SHP77 treated with DMSO at 0.1 percent for 48 hours (cell line): ENCODE results near the gene KLHL33.
"Not testable (repeated sequence)": the region's sequence is repeated elsewhere in the genome, so short reads cannot be mapped to it uniquely, and the experiment has no call there.

Source experiments
- DNase-seq: peaks from one replicate; lab custom pipeline; 2025; lab: John Stamatoyannopoulos, UW

The KLHL33 gene

GRCh38 chr14:20435582-20436362 is at the start of gene KLHL33:
Gene KLHL33 (minus strand): TSS chr14:20436166. CDS start chr14:20435811, 355 bp downstream.
- no peak for DNase-seq

DNA sequence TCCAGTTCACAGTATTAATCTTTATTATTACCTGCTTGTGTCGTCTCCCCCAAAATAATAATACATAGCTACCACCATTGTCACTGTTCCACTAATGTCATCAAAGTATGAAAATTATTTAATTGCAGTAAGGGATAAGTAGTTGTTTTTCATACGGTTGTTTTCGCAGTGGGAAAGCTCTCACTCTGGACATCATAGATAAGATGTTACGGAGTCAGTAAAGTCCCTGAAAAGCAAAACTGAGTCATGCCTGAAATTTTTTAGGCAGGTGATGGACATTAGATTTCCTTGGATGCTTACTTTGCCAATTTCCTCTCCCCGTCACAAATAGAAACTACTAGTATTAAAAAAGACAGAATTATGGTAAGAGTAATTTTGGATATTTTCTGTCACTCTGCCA is 46.4 kb upstream of the KLHL33 start:
- DNase-seq = no peak

DNA sequence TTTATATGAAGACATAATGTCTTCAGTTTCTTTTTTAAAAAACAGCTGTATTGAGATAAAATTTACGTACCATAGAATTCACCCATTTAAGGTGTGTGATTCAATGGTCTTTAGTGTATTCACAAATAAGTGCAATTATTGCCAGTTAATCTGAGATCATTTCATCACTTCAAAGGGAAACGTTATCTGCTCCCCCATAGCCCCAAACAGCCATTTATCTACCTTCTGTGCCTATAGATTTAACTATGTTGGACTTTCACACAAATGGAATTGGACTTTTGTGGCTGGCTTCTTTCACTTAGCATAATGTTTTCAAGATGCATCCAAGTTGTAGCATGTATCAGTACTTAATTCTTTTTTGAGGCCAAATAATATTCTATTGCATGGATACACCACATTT is 42.9 kb upstream of the KLHL33 start:
- no peak for DNase-seq

DNA sequence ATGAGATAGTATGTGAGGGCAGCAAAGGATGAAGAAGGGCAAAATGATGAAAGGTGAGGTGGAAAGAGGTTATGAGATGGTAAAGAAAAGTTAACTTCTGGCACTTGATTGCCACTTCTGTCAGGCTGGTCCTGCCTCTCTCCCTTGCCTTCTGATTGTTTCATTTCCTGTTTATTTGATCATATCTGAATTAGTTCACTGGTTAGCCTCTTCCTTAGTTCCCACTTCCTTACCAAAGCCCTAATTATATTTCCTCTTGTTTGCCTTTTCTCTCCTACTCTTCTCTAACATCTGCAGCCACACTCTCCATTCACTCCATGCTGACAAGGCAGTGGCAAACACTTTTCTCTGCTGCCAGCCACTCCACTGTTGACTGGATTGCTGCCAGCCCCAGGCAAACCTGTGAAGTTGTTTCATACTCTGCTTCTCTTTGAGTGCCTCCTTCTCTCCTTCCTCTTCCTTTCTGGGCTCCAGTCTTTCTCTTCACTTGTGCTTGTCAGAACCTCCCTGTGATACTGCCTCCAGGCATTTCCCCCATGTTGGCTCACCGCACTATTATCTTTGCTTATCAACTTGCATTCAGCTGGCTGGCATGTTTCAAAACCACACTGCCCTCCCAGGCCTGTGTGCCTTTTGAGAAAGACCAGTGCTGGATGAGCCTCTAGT is 41.4 kb upstream of the KLHL33 start:
- no peak for DNase-seq

DNA sequence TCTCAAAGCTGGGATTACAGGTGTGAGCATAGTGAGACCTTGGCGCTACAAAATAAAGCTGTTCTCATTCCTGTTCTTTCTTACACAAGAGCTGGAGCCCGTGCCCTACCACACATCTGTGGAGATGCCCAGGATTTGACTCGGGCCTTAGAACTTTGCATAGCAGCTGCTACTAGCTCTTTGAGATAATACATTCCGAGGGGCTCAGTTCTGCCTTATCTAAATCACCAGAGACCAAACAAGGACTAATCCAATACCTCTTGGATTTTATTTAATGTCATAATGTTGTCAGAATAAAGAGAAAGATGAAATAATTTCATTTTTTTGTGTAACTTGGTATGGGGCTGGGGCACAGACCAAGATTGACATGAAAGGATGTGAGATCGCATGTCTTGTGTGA is 40.8 kb upstream of the KLHL33 start:
- no peak for DNase-seq

DNA sequence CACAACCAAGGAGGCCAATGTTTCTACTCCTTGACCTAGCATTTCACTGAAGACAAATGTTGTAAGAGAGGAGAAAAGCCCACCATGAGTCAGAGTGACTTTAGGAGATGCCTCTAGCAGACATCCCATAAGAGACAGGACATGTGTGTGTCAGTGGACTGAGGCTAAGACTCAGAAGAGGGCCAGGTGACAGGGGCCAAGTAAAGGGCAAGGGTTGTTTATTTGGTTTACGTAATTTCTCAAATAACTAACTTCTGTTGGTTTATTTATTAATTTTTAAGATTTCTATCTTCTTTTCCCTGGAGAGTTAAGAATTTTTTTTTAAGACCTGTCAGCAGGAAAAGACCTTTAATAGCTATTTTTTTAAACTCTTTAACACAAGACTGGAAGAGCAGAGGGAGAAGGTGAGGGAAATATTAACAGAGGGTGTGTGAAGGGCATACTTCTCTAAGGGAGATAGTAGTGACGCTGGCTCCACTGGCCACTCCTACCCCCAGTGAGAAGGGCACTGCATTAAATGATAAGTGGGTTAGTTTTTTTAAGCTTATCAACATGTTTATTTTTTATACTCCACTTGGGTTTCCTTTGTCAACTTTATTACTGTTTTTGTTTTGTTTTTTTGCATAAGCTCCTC is 36.7 kb upstream of the KLHL33 start:
- no peak for DNase-seq

- peak; percentile 23 for DNase-seq
Measured at GRCh38 chr14:20470603-20470901, 34.6 kb upstream of the KLHL33 start.

GRCh38 chr14:20469890-20470602 is 34.1 kb upstream of the KLHL33 start:
- DNase-seq = peak; percentile 27

DNA sequence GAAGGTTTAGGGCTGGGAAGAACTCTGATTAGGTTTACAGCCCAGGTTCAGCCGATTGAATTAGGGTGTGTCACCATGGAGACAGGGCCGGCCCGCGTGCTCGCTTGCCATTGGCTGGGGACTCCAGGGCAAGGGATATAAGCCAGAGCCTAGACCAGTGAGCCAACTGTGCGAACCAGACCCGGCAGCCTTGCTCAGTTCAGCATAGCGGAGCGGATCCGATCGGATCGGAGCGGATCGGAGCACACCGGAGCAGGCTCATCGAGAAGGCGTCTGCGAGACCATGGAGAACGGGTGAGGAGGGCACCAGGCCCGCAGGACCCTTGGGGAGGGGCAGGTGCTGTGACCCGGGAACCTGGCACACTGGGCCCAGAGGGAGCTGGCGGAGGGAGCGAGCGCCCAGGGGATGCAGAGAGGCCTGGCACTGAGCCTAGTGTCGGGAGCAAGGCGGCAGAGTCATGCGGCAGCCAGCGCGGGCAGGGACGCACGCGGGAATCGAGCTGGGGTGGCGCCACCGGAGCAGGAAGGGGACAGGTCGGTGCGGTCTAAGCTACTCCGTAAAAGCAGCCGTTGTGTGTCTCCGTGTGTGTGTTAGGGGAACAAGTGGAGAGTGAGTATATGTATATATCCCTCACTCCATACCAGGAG is 33.4 kb upstream of the KLHL33 start, which contains the start of gene PNP:
Gene PNP, plus strand, starts transcription at position 165 of the 648 bp plus-strand sequence. Its CDS starts 119 bp downstream, at position 284.
- peak; percentile 95 for DNase-seq

DNA sequence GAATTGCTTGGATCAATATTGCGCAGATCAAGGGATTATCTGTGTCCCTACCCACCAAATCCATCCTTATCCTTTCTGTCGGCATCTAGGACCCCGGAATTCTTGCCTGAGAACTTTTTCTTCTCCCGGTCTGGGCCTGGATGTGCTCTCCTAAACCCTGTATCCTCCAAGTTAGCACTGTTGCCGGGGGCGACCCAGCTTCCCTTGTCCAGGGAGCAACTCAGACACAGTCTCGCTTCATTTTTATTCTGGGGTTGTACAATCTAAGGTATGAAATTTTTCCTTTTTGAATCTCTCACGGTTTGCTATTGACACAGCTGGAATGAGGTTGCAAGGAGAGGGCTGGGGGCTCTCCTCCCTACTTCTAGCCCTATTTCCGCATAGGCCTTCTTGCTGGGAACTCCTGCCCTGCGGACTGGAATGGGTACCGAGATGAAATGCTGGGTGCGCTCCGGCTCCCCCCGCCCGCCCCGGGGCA is 32.8 kb upstream of the KLHL33 start:
- no peak for DNase-seq

DNA sequence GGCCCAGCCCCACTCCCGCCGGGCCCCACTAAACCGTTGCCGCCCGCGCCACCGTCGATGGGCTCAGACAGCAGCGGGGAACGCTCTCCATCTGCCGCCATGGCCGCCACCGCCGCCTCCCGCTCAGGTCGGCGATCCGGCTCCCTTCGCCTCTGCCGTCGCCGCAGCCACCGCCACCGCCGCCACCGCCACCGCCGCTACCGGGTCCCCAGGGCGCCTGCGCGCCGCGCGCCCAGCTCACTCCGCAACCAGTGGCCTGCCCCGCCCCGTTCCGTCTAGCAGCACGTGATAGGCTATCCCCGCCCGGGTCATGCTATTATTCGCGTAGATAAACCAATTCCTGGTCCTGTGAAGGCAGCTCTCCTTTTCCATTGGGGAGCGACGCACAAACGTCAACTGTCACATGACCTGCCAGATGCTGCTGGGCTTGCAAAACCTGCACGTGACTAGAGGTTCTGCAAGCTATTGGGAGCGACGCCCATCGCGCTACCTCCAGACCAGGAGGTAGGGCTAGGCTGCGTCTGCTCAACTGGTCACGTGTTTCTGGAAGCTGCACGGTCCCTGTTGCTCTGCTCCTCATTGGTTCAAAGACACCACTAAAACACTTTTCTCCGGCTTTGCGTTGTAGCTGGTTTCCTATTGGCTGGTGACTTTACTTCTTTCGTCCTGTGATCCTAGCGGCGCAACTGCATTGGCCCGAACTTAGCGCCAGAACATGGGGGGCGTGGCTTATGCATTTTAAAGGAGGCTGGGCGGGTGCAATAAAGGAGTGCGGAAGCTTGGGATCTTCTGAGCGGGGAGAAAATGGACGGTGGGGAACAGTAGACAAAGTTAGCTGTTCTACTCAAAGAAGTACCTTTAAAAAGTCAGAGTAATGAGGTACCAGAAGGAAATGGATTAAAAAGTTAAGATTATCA is 25.5 kb upstream of the KLHL33 start, which contains the start of gene PIP4P1:
Gene PIP4P1, minus strand, starts transcription at position 210 of the 917 bp plus-strand sequence. Its CDS starts 109 bp downstream, at position 101.
- DNase-seq = peak; percentile 100

GRCh38 chr14:20460458-20461224 is 24.7 kb upstream of the KLHL33 start:
- DNase-seq = no peak

GRCh38 chr14:20458031-20458789 is 22.2 kb upstream of the KLHL33 start:
- DNase-seq = no peak

- DNase-seq = no peak
Measured at GRCh38 chr14:20456971-20457370, 21.0 kb upstream of the KLHL33 start.

DNA sequence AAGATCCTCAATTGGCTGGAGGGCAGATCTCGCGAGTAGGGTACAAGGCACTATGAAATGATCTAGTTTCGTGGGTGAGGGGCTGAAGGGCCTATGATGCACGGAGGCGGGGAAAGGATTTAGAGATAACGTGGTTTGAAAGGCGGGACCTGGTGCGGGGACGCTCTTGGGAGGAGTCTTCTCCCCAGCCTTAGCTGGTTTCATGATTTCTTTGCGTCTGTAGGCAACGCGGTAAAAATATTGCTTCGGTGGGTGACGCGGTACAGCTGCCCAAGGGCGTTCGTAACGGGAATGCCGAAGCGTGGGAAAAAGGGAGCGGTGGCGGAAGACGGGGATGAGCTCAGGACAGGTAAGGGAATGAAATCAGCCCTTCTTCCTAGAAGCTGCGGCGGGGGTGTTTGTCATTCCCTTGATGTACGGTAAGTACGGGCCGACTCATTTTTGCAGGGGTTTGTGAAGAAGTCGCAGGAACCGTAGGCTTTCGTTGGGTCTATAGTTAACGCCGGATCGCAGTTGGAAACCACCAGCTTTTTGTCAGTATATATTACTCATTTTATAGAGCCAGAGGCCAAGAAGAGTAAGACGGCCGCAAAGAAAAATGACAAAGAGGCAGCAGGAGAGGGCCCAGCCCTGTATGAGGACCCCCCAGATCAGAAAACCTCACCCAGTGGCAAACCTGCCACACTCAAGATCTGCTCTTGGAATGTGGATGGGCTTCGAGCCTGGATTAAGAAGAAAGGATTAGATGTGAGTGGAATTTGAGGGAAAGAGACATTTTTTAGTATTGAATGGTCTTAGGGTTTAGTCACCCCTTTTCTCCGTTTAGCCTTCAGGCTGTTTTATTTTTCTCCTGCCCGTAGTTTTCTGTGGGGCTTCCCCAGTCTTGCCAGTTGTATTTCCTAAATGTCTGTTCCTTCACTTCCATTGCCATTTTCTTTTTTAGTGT is 19.7 kb upstream of the KLHL33 start:
- no peak for DNase-seq

GRCh38 chr14:20454516-20455354 is 18.8 kb upstream of the KLHL33 start, which contains the start of the genes APEX1 and OSGEP:
Gene APEX1 (plus strand): TSS chr14:20455226. CDS start chr14:20455646, 420 bp downstream.
Gene OSGEP (minus strand): TSS chr14:20454812. CDS start chr14:20454683, 129 bp downstream.
- peak; percentile 99 for DNase-seq

DNA sequence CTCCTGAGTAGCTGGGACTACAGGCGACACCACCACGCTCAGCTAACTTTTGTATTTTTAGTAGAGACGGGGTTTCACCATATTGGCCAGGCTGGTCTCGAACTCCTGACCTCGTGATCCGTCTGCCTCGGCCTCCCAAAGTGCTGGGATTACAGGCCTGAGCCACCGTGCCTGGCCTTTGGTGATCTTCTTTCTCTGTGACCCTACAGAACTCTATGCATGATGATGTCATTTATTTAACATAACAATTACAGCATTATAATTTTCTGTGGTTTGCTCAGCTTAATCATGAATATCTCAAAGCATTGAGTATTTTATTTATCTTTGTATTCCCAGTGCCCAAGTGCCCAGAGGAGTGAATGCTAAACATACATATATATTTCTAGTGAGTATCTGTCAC is 16.9 kb upstream of the KLHL33 start:
- not testable (repeated sequence) for DNase-seq
